ENCODE results near the gene BCL11B. TPM values are rescaled to one million over a fixed set of nuclear protein-coding genes. Genes with fewer than 3 reads are reported as not detected.

BCL11B gene
- total and polyA plus RNA-seq, 10 of the 15 experiments (the other 5 are each of a cell fraction or from before 2014, with no cell fraction given), result 0.38 to 5.5 (median 1.3) TPM

- no peaks in the 10 kb centered on the region for H3K27me3 ChIP-seq (replicated peaks in 1 of 2; ENCODE audit: control insufficient read depth in 2 of 2, insufficient read depth in 2 of 2, low read length in 1 of 2)
- H4K20me1 ChIP-seq (ENCODE audit: control insufficient read depth, insufficient read depth), result no peaks in the 10 kb centered on the region
- RAD21 ChIA-PET (ENCODE audit: unreplicated experiment), result no interaction called here
- whole genome bisulfite sequencing (ENCODE audit: insufficient coverage, insufficient replicate concordance, low lambda C conversion rate, missing lambda C conversion rate), result 53% methylated on average over 4 of the region's 4 CpGs
- FAIRE-seq (no peak), ATAC-seq (no peak), DNase-seq (ENCODE audit: low read depth, low spot score) (no peak)
- H3K36me3 ChIP-seq (ENCODE audit: control insufficient read depth in 2 of 2, insufficient read depth in 2 of 2, low read length in 1 of 2), result no peaks in the 10 kb centered on the region
- H3K79me2 ChIP-seq (ENCODE audit: control insufficient read depth, insufficient read depth, low read length), result no peaks in the 10 kb centered on the region
- no peak overlapping the region for H3K9ac ChIP-seq (ENCODE audit: control insufficient read depth, insufficient read depth, low read length)
- in situ Hi-C loops (cut with MboI) (no loop called here), intact Hi-C loops (cut with micrococcal nuclease; ENCODE audit: unreplicated experiment) (no loop called here)
- POLR2A ChIA-PET, result no interaction called here
- H3K4me3 ChIP-seq, result no peak overlapping the region
- no peaks in the 10 kb centered on the region for H3K9me3 ChIP-seq (replicated peaks; ENCODE audit: control insufficient read depth, insufficient read depth, low read length)
- H3K4me2 ChIP-seq (ENCODE audit: control insufficient read depth, insufficient read depth), result no peak overlapping the region
- TF ChIP-seq USF2 (IDR thresholded peaks at IDR 0.05; ENCODE audit: borderline replicate concordance, low read depth, low read length) (no peak), TARDBP (IDR thresholded peaks at IDR 0.05; ENCODE audit: borderline replicate concordance) (no peak)
- no peak overlapping the region for H2AFZ ChIP-seq (ENCODE audit: control insufficient read depth, low read depth, low read length)
- no TSS peak for BruUV-seq (replicated peaks)
- CTCF ChIA-PET, result no interaction called here
- SMC1A ChIA-PET (ENCODE audit: uncharacterized antibody, unreplicated experiment), result no interaction called here
- no peak overlapping the region for H3K27ac ChIP-seq (ENCODE audit: control insufficient read depth, insufficient read depth)
- H3K4me1 ChIP-seq (ENCODE audit: control insufficient read depth, insufficient read depth, low read length), result no peaks in the 10 kb centered on the region
Observed at GRCh38 chr14:99158150-99158549, 113.8 kb downstream of the BCL11B start.

GRCh38 chr14:99157676-99158075 lies 114.3 kb downstream of the BCL11B start:
- POLR2A ChIA-PET, result no interaction called here
- no peaks in the 10 kb centered on the region for H4K20me1 ChIP-seq (ENCODE audit: control insufficient read depth, insufficient read depth)
- 39% methylated on average over 8 of the region's 8 CpGs for WGBS (ENCODE audit: insufficient coverage, insufficient replicate concordance, low lambda C conversion rate, missing lambda C conversion rate)

More at GRCh38 chr14:99157676-99158075, 114.3 kb downstream of the BCL11B start:
- no peak for TF ChIP-seq IKZF1 (conservative IDR thresholded peaks at IDR 0.05)
- TF ChIP-seq RELA (IDR thresholded peaks at IDR 0.05; ENCODE audit: borderline replicate concordance, partially characterized antibody), result no peak
- no peak for TF ChIP-seq BRCA1 (IDR thresholded peaks at IDR 0.05; ENCODE audit: low read depth, low read length)
- no peak for TF ChIP-seq BMI1 (IDR thresholded peaks at IDR 0.05; ENCODE audit: borderline replicate concordance)
- TF ChIP-seq NR2C1 (IDR thresholded peaks at IDR 0.05), result no peak
- no peak for TF ChIP-seq IRF5 (IDR thresholded peaks at IDR 0.05; ENCODE audit: borderline replicate concordance)
- TF ChIP-seq REST (IDR thresholded peaks at IDR 0.05; ENCODE audit: low read depth, low read length), result no peak
- no peak for TF ChIP-seq TBL1XR1 (IDR thresholded peaks at IDR 0.05; ENCODE audit: low read depth, low read length)
- no peak for TF ChIP-seq ATF7 (IDR thresholded peaks at IDR 0.05; ENCODE audit: low read depth)
- Histone ChIP-seq H3K27me3 (replicated peaks in 1 of 2; ENCODE audit: control insufficient read depth in 2 of 2, insufficient read depth in 2 of 2, low read length in 1 of 2) (no peaks in the 10 kb centered on the region), H3K9me3 (replicated peaks; ENCODE audit: control insufficient read depth, insufficient read depth, low read length) (no peaks in the 10 kb centered on the region), H2AFZ (ENCODE audit: control insufficient read depth, low read depth, low read length) (no peak overlapping the region), H3K79me2 (ENCODE audit: control insufficient read depth, insufficient read depth, low read length) (no peaks in the 10 kb centered on the region), H3K4me1 (ENCODE audit: control insufficient read depth, insufficient read depth, low read length) (no peaks in the 10 kb centered on the region), H3K9ac (ENCODE audit: control insufficient read depth, insufficient read depth, low read length) (no peak overlapping the region), H3K36me3 (ENCODE audit: control insufficient read depth in 2 of 2, insufficient read depth in 2 of 2, low read length in 1 of 2) (no peaks in the 10 kb centered on the region), H3K27ac (ENCODE audit: control insufficient read depth, insufficient read depth) (no peak overlapping the region), H3K4me2 (ENCODE audit: control insufficient read depth, insufficient read depth) (no peak overlapping the region), H3K4me3 (no peak overlapping the region)
- no TSS peak for BruUV-seq (replicated peaks)
- RAD21 ChIA-PET (ENCODE audit: unreplicated experiment), result no interaction called here
- intact Hi-C loops (cut with micrococcal nuclease; ENCODE audit: unreplicated experiment), result no loop called here
- SMC1A ChIA-PET (ENCODE audit: uncharacterized antibody, unreplicated experiment), result no interaction called here
- FAIRE-seq, result no peak
- in situ Hi-C loops (cut with MboI), result no loop called here
- no peak for ATAC-seq
- CTCF ChIA-PET, result no interaction called here
- no peak for DNase-seq (ENCODE audit: low read depth, low spot score)
